Fibroblast of pulmonary artery (primary cell): ENCODE results near the gene NUP210.

ENCODE experiments used
- DNase-seq: peaks from one replicate; pipeline ENCODE4 v3.0.0-alpha.2; 2010; ENCODE audit warnings: low read depth
- H3K4me3 ChIP-seq: replicated peaks from 2 replicates; pipeline ENCODE4 v1.5.1; 2011; ENCODE audit warnings: low read depth, mild to moderate bottlenecking, control low read depth, low read length, moderate library complexity
- CTCF ChIP-seq: IDR thresholded peaks from 2 replicates; pipeline ENCODE4 v1.5.1; 2011; ENCODE audit warnings: mild to moderate bottlenecking, control low read depth, low read length, inconsistent platforms; ENCODE audit errors: missing control alignments

Gene NUP210

GRCh38 chr3:13283877-13284264, 136.3 kb downstream of the NUP210 start:
- no peak for TF ChIP-seq CTCF
- no peak overlapping the region for H3K4me3 ChIP-seq

GRCh38 chr3:13282986-13283876, 136.9 kb downstream of the NUP210 start:
- no peak for TF ChIP-seq CTCF
- no peak for DNase-seq
- no peak overlapping the region for H3K4me3 ChIP-seq

More at GRCh38 chr3:13283877-13284264, 136.3 kb downstream of the NUP210 start:
- DNase-seq = no peak

GRCh38 chr3:13282358-13282985, 137.7 kb downstream of the NUP210 start:
- DNase-seq = no peak
- no peak overlapping the region for H3K4me3 ChIP-seq
- TF ChIP-seq CTCF = no peak

GRCh38 chr3:13281507-13282357, 138.4 kb downstream of the NUP210 start:
- TF ChIP-seq CTCF = no peak
- no peak overlapping the region for H3K4me3 ChIP-seq
- no peak for DNase-seq

- no peak for TF ChIP-seq CTCF
- H3K4me3 ChIP-seq = no peak overlapping the region
- no peak for DNase-seq
Observed at GRCh38 chr3:13280811-13281506, 139.2 kb downstream of the NUP210 start.

GRCh38 chr3:13280122-13280790, 139.9 kb downstream of the NUP210 start:
- DNase-seq = no peak
- TF ChIP-seq CTCF = no peak
- no peak overlapping the region for H3K4me3 ChIP-seq
